ENCODE measurements around the gene KRTAP26-1.

Gene KRTAP26-1

GRCh38 chr21:30340714-30341573 is 20.8 kb upstream of the KRTAP26-1 start:
- no peak overlapping the region for H3K27ac ChIP-seq
- TF ChIP-seq ZFX (IDR thresholded peaks at IDR 0.05; ENCODE audit: borderline replicate concordance), result no peak
- peak; percentile 85 for TF ChIP-seq CTCF (IDR thresholded peaks at IDR 0.05)

GRCh38 chr21:30338717-30339116 is 18.6 kb upstream of the KRTAP26-1 start:
- TF ChIP-seq CTCF (IDR thresholded peaks at IDR 0.05) (no peak), ZFX (IDR thresholded peaks at IDR 0.05; ENCODE audit: borderline replicate concordance) (no peak)
- no peak overlapping the region for H3K27ac ChIP-seq

- H3K27ac ChIP-seq, result no peak overlapping the region
- TF ChIP-seq CTCF (IDR thresholded peaks at IDR 0.05) (no peak), ZFX (IDR thresholded peaks at IDR 0.05; ENCODE audit: borderline replicate concordance) (no peak)
Measured at GRCh38 chr21:30337772-30338171, 17.7 kb upstream of the KRTAP26-1 start.

- no peak for TF ChIP-seq CTCF (IDR thresholded peaks at IDR 0.05)
- TF ChIP-seq ZFX (IDR thresholded peaks at IDR 0.05; ENCODE audit: borderline replicate concordance), result no peak
- no peak within 1 kb of the TSS for H3K27ac ChIP-seq
Measured at GRCh38 chr21:30337276-30337744, 17.2 kb upstream of the KRTAP26-1 start, which contains the start of gene KRTAP27-1. Gene KRTAP27-1 (minus strand): TSS chr21:30337694. CDS start chr21:30337668, 26 bp downstream.

GRCh38 chr21:30336596-30336995 is 16.5 kb upstream of the KRTAP26-1 start:
- H3K27ac ChIP-seq, result no peak overlapping the region

GRCh38 chr21:30333736-30334135 is 13.6 kb upstream of the KRTAP26-1 start:
- H3K27ac ChIP-seq, result no peak overlapping the region
- TF ChIP-seq CTCF (IDR thresholded peaks at IDR 0.05) (no peak), ZFX (IDR thresholded peaks at IDR 0.05; ENCODE audit: borderline replicate concordance) (no peak)

More at GRCh38 chr21:30336596-30336995, 16.5 kb upstream of the KRTAP26-1 start:
- TF ChIP-seq CTCF (IDR thresholded peaks at IDR 0.05) (no peak), ZFX (IDR thresholded peaks at IDR 0.05; ENCODE audit: borderline replicate concordance) (no peak)

- TF ChIP-seq CTCF (IDR thresholded peaks at IDR 0.05), result no peak
- no peak for TF ChIP-seq ZFX (IDR thresholded peaks at IDR 0.05; ENCODE audit: borderline replicate concordance)
- H3K27ac ChIP-seq, result no peak overlapping the region
Measured at GRCh38 chr21:30332681-30333080, 12.6 kb upstream of the KRTAP26-1 start.
